ENCODE measurements around the gene KCNQ1.

- TF ChIP-seq CTCF (IDR thresholded peaks at IDR 0.05; ENCODE audit: low read length) (no peak), EZH2 (IDR thresholded peaks at IDR 0.05; ENCODE audit: borderline replicate concordance, low read length) (no peak)
Measured at GRCh38 chr11:2758751-2759150, 313.9 kb downstream of the KCNQ1 start.
